A673 (cell line): ENCODE data around the gene HLA-F. TPM values are rescaled to one million over a fixed set of nuclear protein-coding genes. Genes with fewer than 3 reads are reported as not detected.

Experiments used
- BruUV-seq: library from RNA; stranded (reverse); fragments of 400-500 nt; replicated peaks from 2 replicates; lab custom pipeline; 2021; lab: Mats Ljungman, UMichigan
- CTCF ChIA-PET: fragments of 300-600 bp; sonication (Branson Sonifier 250); formaldehyde crosslinking; loops from one replicate; lab custom pipeline; 2022; ENCODE audit warnings: antibody characterized with exemption; lab: Charles Lee
- POLR2A ChIA-PET: fragments of 300-600 bp; sonication (Branson Sonifier 250); formaldehyde crosslinking; loops from one replicate; lab custom pipeline; 2022; ENCODE audit warnings: antibody characterized with exemption; ENCODE audit not compliant: low non-redundant PET; lab: Charles Lee
- DNase-seq: peaks from one replicate; pipeline ENCODE4 v3.0.0-alpha.2; 2015; ENCODE audit warnings: low spot score
- H3K27ac ChIP-seq: fragments of 200-600 bp; sonication (generic); 2 replicates; pipeline ENCODE4 v1.5.1; 2016; ENCODE audit warnings: mixed run types, low read depth, mild to moderate bottlenecking, mixed read lengths, antibody characterized with exemption, low read length; ENCODE audit not compliant: poor library complexity, severe bottlenecking
- H3K27me3 ChIP-seq: fragments of 200-600 bp; sonication (generic); replicated peaks from 2 replicates; pipeline ENCODE4 v1.6.1; 2017; ENCODE audit warnings: mixed run types, low read depth, mild to moderate bottlenecking, mixed read lengths, antibody characterized with exemption, low read length; ENCODE audit not compliant: insufficient read depth, poor library complexity
- H3K36me3 ChIP-seq: fragments of 200-600 bp; sonication (generic); 2 replicates; pipeline ENCODE4 v1.6.1; 2016; ENCODE audit warnings: mixed run types, mild to moderate bottlenecking, mixed read lengths, antibody characterized with exemption, low read length; ENCODE audit not compliant: insufficient read depth, poor library complexity, severe bottlenecking
- H3K4me1 ChIP-seq: fragments of 200-600 bp; sonication (generic); 2 replicates; pipeline ENCODE4 v1.6.1; 2017; ENCODE audit warnings: mixed run types, mild to moderate bottlenecking, mixed read lengths, antibody characterized with exemption, low read length; ENCODE audit not compliant: insufficient read depth, poor library complexity, severe bottlenecking
- H3K4me3 ChIP-seq: fragments of 200-600 bp; sonication (generic); 2 replicates; pipeline ENCODE4 v1.5.1; 2016; ENCODE audit warnings: low read depth, mixed run types, mild to moderate bottlenecking, mixed read lengths, low read length; ENCODE audit not compliant: poor library complexity, severe bottlenecking
- H3K9me3 ChIP-seq: fragments of 200-600 bp; sonication (generic); 2 replicates; pipeline ENCODE4 v1.6.1; 2016; ENCODE audit warnings: mixed run types, low read depth, mild to moderate bottlenecking, mixed read lengths, antibody characterized with exemption, low read length; ENCODE audit not compliant: poor library complexity, severe bottlenecking
- EZH2 ChIP-seq: fragments of 200-600 bp; sonication (generic); IDR thresholded peaks from 2 replicates; pipeline ENCODE4 v1.6.1; 2017; ENCODE audit warnings: borderline replicate concordance, low read depth, mild to moderate bottlenecking, mixed read lengths, antibody characterized with exemption, low read length; ENCODE audit not compliant: poor library complexity, severe bottlenecking
- intact Hi-C: fragments of 100-400 bp; cut with micrococcal nuclease; formaldehyde crosslinking; loops from one replicate; pipeline ENCODE4 v1.10.0; 2022; ENCODE audit not compliant: unreplicated experiment
- total RNA-seq: library from RNA; stranded (reverse); gene quantifications from 2 replicates; pipeline ENCODE4 v1.2.3, GENCODE V29; 2021
- TF ChIP-seq, protein P1 (sequence below): fragments of 300-800, 200-600 bp; sonication (generic); conservative IDR thresholded peaks from 2 replicates; pipeline ENCODE4 v1.5.1; 2017; ENCODE audit warnings: low read depth, mild to moderate bottlenecking, antibody characterized with exemption, low read length, moderate library complexity, mixed read lengths

The HLA-F gene
- total RNA-seq, 1 experiment from 2014 or later: not detected

GRCh38 chr6:29763491-29764289 lies 40.5 kb downstream of the HLA-F start:
- Histone ChIP-seq H3K4me3 (no peak overlapping the region), H3K9me3 (no peaks in the 10 kb centered on the region), H3K27ac (no peak overlapping the region), H3K4me1 (peaks cover 8% of the 10 kb centered on the region), H3K27me3 (no peaks in the 10 kb centered on the region), H3K36me3 (no peaks in the 10 kb centered on the region)
- no TSS peak for BruUV-seq
- TF ChIP-seq EZH2: no peak
- TF ChIP-seq, protein P1, sequence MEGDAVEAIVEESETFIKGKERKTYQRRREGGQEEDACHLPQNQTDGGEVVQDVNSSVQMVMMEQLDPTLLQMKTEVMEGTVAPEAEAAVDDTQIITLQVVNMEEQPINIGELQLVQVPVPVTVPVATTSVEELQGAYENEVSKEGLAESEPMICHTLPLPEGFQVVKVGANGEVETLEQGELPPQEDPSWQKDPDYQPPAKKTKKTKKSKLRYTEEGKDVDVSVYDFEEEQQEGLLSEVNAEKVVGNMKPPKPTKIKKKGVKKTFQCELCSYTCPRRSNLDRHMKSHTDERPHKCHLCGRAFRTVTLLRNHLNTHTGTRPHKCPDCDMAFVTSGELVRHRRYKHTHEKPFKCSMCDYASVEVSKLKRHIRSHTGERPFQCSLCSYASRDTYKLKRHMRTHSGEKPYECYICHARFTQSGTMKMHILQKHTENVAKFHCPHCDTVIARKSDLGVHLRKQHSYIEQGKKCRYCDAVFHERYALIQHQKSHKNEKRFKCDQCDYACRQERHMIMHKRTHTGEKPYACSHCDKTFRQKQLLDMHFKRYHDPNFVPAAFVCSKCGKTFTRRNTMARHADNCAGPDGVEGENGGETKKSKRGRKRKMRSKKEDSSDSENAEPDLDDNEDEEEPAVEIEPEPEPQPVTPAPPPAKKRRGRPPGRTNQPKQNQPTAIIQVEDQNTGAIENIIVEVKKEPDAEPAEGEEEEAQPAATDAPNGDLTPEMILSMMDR: no peak
- intact Hi-C loops: no loop called here
- ChIA-PET POLR2A (no interaction called here), CTCF (no interaction called here)
- no peak for DNase-seq

DNA sequence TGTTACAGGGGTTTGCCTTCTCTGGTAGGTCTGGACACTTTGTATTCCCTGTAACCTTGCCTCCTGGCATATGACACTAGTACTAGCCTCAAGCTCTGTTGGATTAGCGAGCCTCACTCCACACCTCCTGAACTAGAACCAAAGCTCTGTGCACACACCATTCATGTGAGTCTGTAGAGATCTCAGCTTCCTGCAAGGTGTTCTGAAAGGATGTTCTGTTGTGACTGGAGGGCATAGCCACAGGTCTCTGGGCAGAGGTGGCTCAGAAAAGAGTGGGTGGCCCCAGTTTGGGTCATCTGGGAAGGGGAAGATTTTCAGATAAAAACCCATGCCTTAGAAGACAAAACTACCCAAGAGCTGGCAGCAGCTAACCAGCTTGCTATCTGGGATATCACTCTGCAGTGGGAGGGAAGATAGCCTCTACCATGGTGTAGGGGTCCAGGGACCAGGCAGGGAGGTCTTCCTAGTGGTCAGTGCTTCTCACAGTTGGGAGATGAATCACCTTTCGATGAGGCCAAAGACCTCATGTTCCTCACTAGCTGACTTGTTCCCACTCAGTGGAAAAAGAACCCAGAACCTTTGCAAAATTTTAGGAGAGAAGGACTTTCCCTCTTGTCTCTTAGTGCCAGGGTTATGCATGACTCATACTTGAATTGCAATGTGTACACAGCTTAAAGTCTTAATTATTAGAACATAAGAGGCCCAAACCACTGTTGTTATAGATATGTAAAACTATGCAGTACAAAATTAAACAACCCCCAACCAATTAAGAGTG lies 41.4 kb downstream of the HLA-F start:
- no peak for DNase-seq
- BruUV-seq: no TSS peak
- H3K27me3 ChIP-seq: no peaks in the 10 kb centered on the region
- CTCF ChIA-PET: no interaction called here
- no peaks in the 10 kb centered on the region for H3K9me3 ChIP-seq
- H3K36me3 ChIP-seq: no peaks in the 10 kb centered on the region
- H3K27ac ChIP-seq: no peak overlapping the region
- POLR2A ChIA-PET: no interaction called here
- intact Hi-C loops: no loop called here
- peaks cover 2% of the 10 kb centered on the region for H3K4me1 ChIP-seq
- TF ChIP-seq EZH2: no peak
- TF ChIP-seq, protein P1: no peak
- no peak overlapping the region for H3K4me3 ChIP-seq

GRCh38 chr6:29769336-29769735 lies 46.1 kb downstream of the HLA-F start:
- no peak overlapping the region for H3K27ac ChIP-seq
- TF ChIP-seq, protein P1: no peak
- no peak for TF ChIP-seq EZH2
- no TSS peak for BruUV-seq
- DNase-seq: no peak
- H3K9me3 ChIP-seq: no peaks in the 10 kb centered on the region
- peaks cover under 1% of the 10 kb centered on the region for H3K27me3 ChIP-seq
- intact Hi-C loops: no loop called here
- H3K36me3 ChIP-seq: no peaks in the 10 kb centered on the region
- ChIA-PET CTCF (no interaction called here), POLR2A (no interaction called here)
- no peaks in the 10 kb centered on the region for H3K4me1 ChIP-seq
- H3K4me3 ChIP-seq: no peak overlapping the region
